CD4-positive, alpha-beta memory T cell (primary cell): ENCODE measurements around the gene RELT. TPM values are rescaled to one million over a fixed set of nuclear protein-coding genes. Genes with fewer than 3 reads are reported as not detected.

ENCODE experiments used
- CTCF ChIA-PET: fragments of 350-600 bp; sonication (Branson Sonifier 250); formaldehyde crosslinking; loops from one replicate; lab custom pipeline; 2021; ENCODE audit warnings: inconsistent platforms; ENCODE audit not compliant: partially characterized antibody; lab: Charles Lee
- POLR2A ChIA-PET: fragments of 350-600 bp; sonication (Branson Sonifier 250); formaldehyde crosslinking; loops from one replicate; lab custom pipeline; 2021; ENCODE audit not compliant: partially characterized antibody; lab: Charles Lee
- DNase-seq, 5 donors: peaks; one replicate each; pipeline versions ENCODE4 v3.0.0 to v3.0.0-alpha.2; 2020 to 2022; ENCODE audit warnings: mixed read lengths in 1 of 5
- H3K27ac ChIP-seq: one replicate; pipeline ENCODE4 v1.7.0; 2013; ENCODE audit warnings: low read depth, low read length
- H3K27me3 ChIP-seq: 2 replicates; pipeline ENCODE4 v1.7.0; 2013; ENCODE audit warnings: mild to moderate bottlenecking, low read length, moderate library complexity; ENCODE audit not compliant: insufficient read depth
- H3K36me3 ChIP-seq: 2 replicates; pipeline ENCODE4 v1.7.0; 2013; ENCODE audit warnings: mild to moderate bottlenecking, low read length, moderate library complexity; ENCODE audit not compliant: insufficient read depth
- H3K4me1 ChIP-seq: 2 replicates; pipeline ENCODE4 v1.7.0; 2013; ENCODE audit warnings: mild to moderate bottlenecking, low read length, moderate library complexity; ENCODE audit not compliant: insufficient read depth
- H3K4me3 ChIP-seq, 2 donors: one replicate each; pipeline ENCODE4 v1.7.0; 2013; ENCODE audit warnings: low read length in 2 of 2, mild to moderate bottlenecking in 1 of 2
- H3K9me3 ChIP-seq, 2 donors: one replicate each; pipeline ENCODE4 v1.7.0; 2013; ENCODE audit warnings: low read length in 2 of 2, control low read depth in 1 of 2; ENCODE audit not compliant: control insufficient read depth in 1 of 2
- H3K27ac Mint-ChIP-seq, 7 donors: one replicate each; pipeline ENCODE4 v1.8.0; 2020 to 2021; ENCODE audit warnings: mixed read lengths in 7 of 7, mild to moderate bottlenecking in 6 of 7, inconsistent platforms in 3 of 7, moderate library complexity in 3 of 7
- H3K27me3 Mint-ChIP-seq, 2 donors: one replicate each; pipeline ENCODE4 v1.8.0; 2020 to 2021; ENCODE audit warnings: mixed read lengths in 2 of 2
- H3K36me3 Mint-ChIP-seq, 2 donors: one replicate each; pipeline ENCODE4 v1.8.0; 2020 to 2021; ENCODE audit warnings: mixed read lengths in 2 of 2, inconsistent platforms in 1 of 2, mild to moderate bottlenecking in 1 of 2
- H3K4me1 Mint-ChIP-seq, 4 donors: one replicate each; pipeline ENCODE4 v1.8.0; 2020 to 2021; ENCODE audit warnings: mixed read lengths in 4 of 4, mild to moderate bottlenecking in 1 of 4
- H3K4me3 Mint-ChIP-seq, 8 donors: one replicate each; pipeline ENCODE4 v1.8.0; 2020 to 2021; ENCODE audit warnings: mixed read lengths in 8 of 8, mild to moderate bottlenecking in 7 of 8, moderate library complexity in 6 of 8, inconsistent platforms in 3 of 8
- H3K9me3 Mint-ChIP-seq, 8 donors: one replicate each; pipeline ENCODE4 v1.8.0; 2020 to 2021; ENCODE audit warnings: mixed read lengths in 8 of 8, mild to moderate bottlenecking in 5 of 8, inconsistent platforms in 3 of 8, moderate library complexity in 1 of 8
- intact Hi-C: fragments of 100-400 bp; cut with micrococcal nuclease; formaldehyde crosslinking; loops from one replicate; pipeline ENCODE4 v1.15.1; 2023
- polyA plus RNA-seq, 2 donors: library from polyadenylated mRNA; unstranded; fragments of 300-500 nt; fragmentation: Illumina TruSeq; gene quantifications; one replicate each; pipeline ENCODE4 v1.2.3, GENCODE V29; 2021
- total RNA-seq, 2 experiments: library from RNA; stranded (reverse); gene quantifications; one replicate each; pipeline ENCODE4 v1.2.3, GENCODE V29; 2021

Gene RELT
- total and polyA plus RNA-seq, 4 experiments from 2014 or later: 2.2 to 12.9 (median 8.6) TPM

DNA sequence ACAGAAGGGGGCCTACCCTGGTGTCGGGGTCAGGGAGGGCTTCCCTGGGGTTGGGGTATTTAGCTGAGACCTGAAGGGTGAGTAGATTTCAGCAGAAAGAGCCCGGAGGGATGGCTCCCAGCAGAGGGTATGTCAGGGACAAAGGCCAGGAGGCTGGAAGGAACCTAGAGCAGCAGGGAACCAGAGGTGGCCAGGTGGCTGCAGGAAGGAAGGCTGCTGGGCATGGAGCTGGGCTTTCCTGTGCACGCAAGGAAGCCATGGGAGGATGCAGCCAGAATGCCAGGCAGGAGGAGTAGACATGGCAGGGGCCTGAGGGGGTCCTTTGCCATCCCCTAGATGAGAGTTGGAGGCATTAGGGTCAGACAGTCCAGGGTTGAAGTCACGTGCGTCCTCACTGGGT, 27.4 kb upstream of the RELT start:
- Mint-ChIP-seq H3K4me3 (no peak overlapping the region), H3K36me3 (no peaks in the 10 kb centered on the region), H3K9me3 (peaks cover 0 to 2% (median 0%) of the 10 kb centered on the region in 8 donors), H3K27me3 (peaks cover 0 to 7% of the 10 kb centered on the region in 2 donors), H3K4me1 (peaks cover 0 to 6% (median 2%) of the 10 kb centered on the region in 4 donors), H3K27ac (peak overlapping the region in 1 of 7 donors; percentile 29)
- no peaks in the 10 kb centered on the region for H3K36me3 ChIP-seq
- intact Hi-C loops: no loop called here
- CTCF ChIA-PET: interaction anchor here (1.0 to 7.1 kb wide), 6 partner anchors 12 to 313 kb away, joined by 3 to 319 read pairs (median 5); no protein-coding TSS in a partner anchor
- no peak for DNase-seq
- no peaks in the 10 kb centered on the region for H3K27me3 ChIP-seq
- POLR2A ChIA-PET: interaction anchor here (0.8 kb wide), 1 partner anchor 45 kb away, joined by 4 read pairs; no protein-coding TSS in a partner anchor
- no peak overlapping the region for H3K27ac ChIP-seq
- H3K9me3 ChIP-seq: no peaks in the 10 kb centered on the region
- no peaks in the 10 kb centered on the region for H3K4me1 ChIP-seq
- H3K4me3 ChIP-seq: no peak overlapping the region

DNA sequence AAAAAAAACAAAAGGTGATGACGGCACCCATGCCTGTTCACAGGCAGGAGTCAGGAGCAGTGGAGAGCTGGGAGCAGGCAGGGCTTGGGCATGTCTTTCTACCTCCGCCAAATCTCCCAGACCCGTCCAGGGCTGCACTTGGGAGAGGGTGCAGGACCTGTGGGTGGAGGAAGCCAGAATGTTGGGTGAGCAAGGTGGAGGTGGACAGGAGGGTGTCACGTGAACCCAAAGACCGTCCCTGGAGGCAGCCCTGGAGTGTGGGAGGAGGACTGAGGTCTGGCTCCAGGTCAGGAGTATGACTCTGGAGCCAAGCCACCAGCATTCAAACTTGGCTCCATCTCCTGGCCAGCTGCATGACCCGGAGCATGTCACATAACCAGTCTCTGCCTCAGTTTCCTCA, 26.6 kb upstream of the RELT start:
- no peak overlapping the region for H3K4me3 Mint-ChIP-seq
- intact Hi-C loops: no loop called here

DNA sequence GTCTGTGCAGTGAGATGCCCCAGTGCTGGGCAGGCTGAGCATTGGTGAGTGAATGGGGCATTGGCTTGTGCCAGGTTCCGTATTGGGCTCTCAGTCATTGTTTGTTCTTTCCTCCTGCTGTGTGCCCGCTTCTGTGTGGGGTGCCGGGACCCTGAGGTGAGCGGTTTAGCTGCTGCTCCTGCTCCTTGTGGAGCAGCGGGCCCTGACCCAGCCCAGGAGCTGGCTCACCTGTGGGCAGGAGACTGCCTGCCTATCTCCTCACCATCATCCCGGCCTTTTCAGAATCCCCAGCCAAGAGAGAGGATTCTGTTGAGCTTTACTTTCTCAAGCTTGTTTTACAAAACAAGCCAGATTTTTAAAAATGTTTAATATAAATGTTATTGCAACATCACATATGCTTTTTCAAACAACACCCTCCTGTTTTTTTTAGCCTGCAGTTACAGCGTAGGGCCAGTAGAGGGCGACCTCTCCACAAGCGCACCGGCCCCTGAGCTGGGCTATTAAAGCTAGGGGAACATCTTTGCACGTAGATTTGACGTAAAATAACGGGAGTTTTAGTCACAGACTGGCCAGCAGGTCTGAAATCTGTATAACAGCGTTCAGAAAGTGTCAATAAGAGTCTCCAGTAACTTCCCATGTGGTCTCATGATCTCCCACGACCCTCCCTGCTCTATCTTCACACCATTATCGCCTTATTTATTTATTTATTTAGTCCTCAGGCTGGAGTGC, 25.1 kb upstream of the RELT start:
- POLR2A ChIA-PET: interaction anchor here (0.5 to 3.2 kb wide), 5 partner anchors 15 to 275 kb away, joined by 3 to 29 read pairs (median 4); partner anchors contain the start of gene RELT
- intact Hi-C loops: loop anchor here (1.0 kb wide), 3 partner anchors 25 to 310 kb away; partner anchors contain the start of gene RELT

More for the DNA sequence above, 26.6 kb upstream of the RELT start:
- no peak for DNase-seq
- H3K4me1 Mint-ChIP-seq: peaks cover 0 to 6% (median 2%) of the 10 kb centered on the region in 4 donors
- peaks cover 0 to 2% (median 0%) of the 10 kb centered on the region in 8 donors for H3K9me3 Mint-ChIP-seq
- no peaks in the 10 kb centered on the region for H3K36me3 Mint-ChIP-seq
- peak overlapping the region in 1 of 7 donors; percentile 42 for H3K27ac Mint-ChIP-seq
- Histone ChIP-seq H3K9me3 (no peaks in the 10 kb centered on the region), H3K4me1 (no peaks in the 10 kb centered on the region), H3K4me3 (no peak overlapping the region), H3K27me3 (no peaks in the 10 kb centered on the region), H3K36me3 (no peaks in the 10 kb centered on the region), H3K27ac (no peak overlapping the region)
- ChIA-PET CTCF (interaction anchor here (1.2 to 7.1 kb wide), 7 partner anchors 12 to 312 kb away, joined by 3 to 319 read pairs (median 6); no protein-coding TSS in a partner anchor), POLR2A (interaction anchor here (3.2 kb wide), 1 partner anchor 44 kb away, joined by 29 read pairs; no protein-coding TSS in a partner anchor)
- peaks cover 0 to 7% of the 10 kb centered on the region in 2 donors for H3K27me3 Mint-ChIP-seq

DNA sequence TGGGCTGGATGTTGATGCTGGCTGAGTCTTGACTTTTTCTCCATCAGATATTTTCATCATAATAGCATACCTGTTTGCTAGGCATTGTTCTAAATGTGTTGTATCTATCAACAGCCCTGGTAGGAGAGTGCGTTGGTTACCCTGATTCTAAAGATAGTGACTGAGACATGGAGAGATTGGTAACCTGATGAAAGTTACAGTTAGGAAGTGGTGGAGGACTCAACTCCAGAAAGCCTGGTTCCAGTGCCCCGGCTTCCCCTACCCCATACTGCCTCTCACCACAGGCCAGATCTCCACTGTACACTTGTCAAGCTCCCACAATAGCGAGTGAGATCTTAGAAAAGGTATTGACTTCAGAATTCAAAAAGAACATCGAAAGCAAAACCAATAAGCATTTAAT, 22.8 kb upstream of the RELT start:
- Histone ChIP-seq H3K27ac (no peak overlapping the region), H3K4me3 (no peak overlapping the region), H3K27me3 (no peaks in the 10 kb centered on the region), H3K36me3 (no peaks in the 10 kb centered on the region), H3K4me1 (no peaks in the 10 kb centered on the region), H3K9me3 (no peaks in the 10 kb centered on the region)
- Mint-ChIP-seq H3K4me3 (no peak overlapping the region), H3K27ac (peak overlapping the region in 4 of 7 donors; percentile 19 to 74 (median 30)), H3K36me3 (no peaks in the 10 kb centered on the region), H3K27me3 (no peaks in the 10 kb centered on the region), H3K9me3 (peaks cover 0 to 2% (median 0%) of the 10 kb centered on the region in 8 donors), H3K4me1 (peaks cover 0 to 6% (median 2%) of the 10 kb centered on the region in 4 donors)
- ChIA-PET POLR2A (no interaction called here), CTCF (interaction anchor here (0.6 to 7.1 kb wide), 4 partner anchors 10 to 104 kb away, joined by 3 to 319 read pairs (median 76); partner anchors contain the start of gene ARHGEF17)
- DNase-seq: no peak
- intact Hi-C loops: no loop called here

More for the DNA sequence above, 25.1 kb upstream of the RELT start:
- peak; percentile 72 to 77 (median 75) for DNase-seq
- H3K36me3 Mint-ChIP-seq: no peaks in the 10 kb centered on the region
- no peak overlapping the region for H3K27ac ChIP-seq
- H3K27ac Mint-ChIP-seq: peak overlapping the region; percentile 44 to 87 (median 73)
- H3K27me3 Mint-ChIP-seq: peaks cover 0 to 5% of the 10 kb centered on the region in 2 donors
- no peaks in the 10 kb centered on the region for H3K4me1 ChIP-seq
- no peaks in the 10 kb centered on the region for H3K27me3 ChIP-seq
- H3K4me3 Mint-ChIP-seq: no peak overlapping the region
- H3K4me1 Mint-ChIP-seq: peaks cover 0 to 6% (median 2%) of the 10 kb centered on the region in 4 donors
- H3K9me3 ChIP-seq: no peaks in the 10 kb centered on the region
- H3K9me3 Mint-ChIP-seq: peaks cover 0 to 2% (median 0%) of the 10 kb centered on the region in 8 donors
- CTCF ChIA-PET: interaction anchor here (0.6 to 7.1 kb wide), 37 partner anchors 10 to 358 kb away, joined by 3 to 319 read pairs (median 5); partner anchors contain the start of genes ARHGEF17, PLEKHB1 and RELT
- no peak overlapping the region for H3K4me3 ChIP-seq
- H3K36me3 ChIP-seq: no peaks in the 10 kb centered on the region

DNA sequence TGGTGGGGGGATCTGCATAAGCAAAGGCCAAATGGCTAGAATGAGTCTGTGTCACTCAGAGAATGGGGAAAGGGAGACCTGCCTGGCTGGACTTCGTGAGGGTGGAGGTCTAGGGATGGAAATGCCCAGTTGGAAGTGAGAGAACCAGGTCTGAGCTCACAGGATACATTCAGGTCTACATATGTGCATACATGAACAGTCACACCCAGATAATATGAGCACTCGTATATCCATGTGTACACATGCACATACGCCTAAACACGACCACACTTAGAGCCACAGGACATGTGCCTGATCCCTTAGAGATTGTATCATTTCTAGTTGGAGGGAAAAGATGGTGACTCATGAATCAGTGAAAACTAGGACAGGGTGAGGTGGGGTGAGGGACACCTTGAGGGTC, 21.1 kb upstream of the RELT start:
- no peaks in the 10 kb centered on the region for H3K4me1 ChIP-seq
- H3K9me3 ChIP-seq: no peaks in the 10 kb centered on the region
- H3K27me3 ChIP-seq: no peaks in the 10 kb centered on the region
- no peak overlapping the region for H3K4me3 Mint-ChIP-seq
- no peak overlapping the region for H3K27ac ChIP-seq
- ChIA-PET POLR2A (no interaction called here), CTCF (interaction anchor here (1.3 to 6.9 kb wide), 4 partner anchors 9 to 307 kb away, joined by 3 to 125 read pairs (median 6); no protein-coding TSS in a partner anchor)
- no peaks in the 10 kb centered on the region for H3K36me3 Mint-ChIP-seq
- H3K4me1 Mint-ChIP-seq: peaks cover 0 to 6% (median 2%) of the 10 kb centered on the region in 4 donors
- H3K4me3 ChIP-seq: no peak overlapping the region
- no peaks in the 10 kb centered on the region for H3K36me3 ChIP-seq
- H3K27ac Mint-ChIP-seq: peak overlapping the region in 2 of 7 donors; percentile 25 to 42
- H3K9me3 Mint-ChIP-seq: peaks cover 0 to 2% (median 0%) of the 10 kb centered on the region in 8 donors
- DNase-seq: no peak
- intact Hi-C loops: no loop called here
- H3K27me3 Mint-ChIP-seq: no peaks in the 10 kb centered on the region

DNA sequence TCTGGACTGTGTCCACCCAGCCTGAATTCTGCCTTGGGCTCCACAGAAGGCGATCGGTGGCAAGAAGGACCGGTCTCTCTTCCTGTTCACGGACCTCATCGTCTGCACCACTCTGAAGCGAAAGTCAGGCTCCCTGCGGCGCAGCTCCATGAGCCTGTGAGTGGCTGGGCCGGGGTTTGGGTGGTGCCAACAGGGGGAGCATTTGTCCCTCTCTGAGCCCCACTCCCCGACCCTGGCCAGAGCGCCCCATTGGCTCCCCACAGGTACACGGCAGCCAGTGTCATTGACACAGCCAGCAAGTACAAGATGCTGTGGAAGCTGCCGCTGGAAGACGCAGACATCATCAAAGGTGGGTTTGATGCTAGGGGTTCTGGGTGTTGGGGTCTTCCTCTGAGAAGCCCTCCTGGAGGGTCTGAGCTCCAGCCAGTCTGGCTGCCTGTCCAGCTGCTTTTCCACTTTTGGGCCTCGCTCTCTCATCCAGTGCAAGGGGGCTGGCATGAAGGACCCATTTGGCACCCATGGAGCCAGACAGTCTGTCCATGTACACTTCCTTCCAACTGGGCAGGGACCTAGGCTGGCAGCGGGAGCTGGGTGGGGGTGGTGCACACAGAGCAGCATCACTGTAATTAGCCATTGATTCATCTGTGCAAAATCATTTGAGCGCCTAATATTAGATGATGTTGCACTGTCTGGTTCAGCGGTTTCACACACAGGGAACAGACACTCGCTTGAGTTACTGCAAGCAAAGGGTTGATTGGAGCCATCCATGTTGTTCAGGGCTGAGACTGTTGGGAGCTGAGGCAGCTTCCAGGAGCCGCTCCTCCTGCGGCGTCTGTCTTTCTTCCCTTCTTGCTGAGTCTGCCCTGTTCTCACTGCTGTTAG, 19.0 kb upstream of the RELT start:
- Mint-ChIP-seq H3K4me1 (peaks cover 0 to 4% (median under 1%) of the 10 kb centered on the region in 4 donors), H3K9me3 (no peaks in the 10 kb centered on the region), H3K27me3 (no peaks in the 10 kb centered on the region), H3K4me3 (no peak overlapping the region), H3K27ac (peak overlapping the region in 1 of 7 donors; percentile 24), H3K36me3 (no peaks in the 10 kb centered on the region)
- no peaks in the 10 kb centered on the region for H3K4me1 ChIP-seq
- no peaks in the 10 kb centered on the region for H3K36me3 ChIP-seq
- CTCF ChIA-PET: interaction anchor here (0.8 to 1.5 kb wide), 3 partner anchors 10 to 37 kb away, joined by 3 to 4 read pairs (median 4); no protein-coding TSS in a partner anchor
- intact Hi-C loops: no loop called here
- no peak for DNase-seq
- H3K9me3 ChIP-seq: no peaks in the 10 kb centered on the region
- no peaks in the 10 kb centered on the region for H3K27me3 ChIP-seq
- H3K27ac ChIP-seq: no peak overlapping the region
- POLR2A ChIA-PET: no interaction called here
- no peak overlapping the region for H3K4me3 ChIP-seq
